ENCODE data around the gene MALRD1. TPM values are rescaled to one million over a fixed set of nuclear protein-coding genes. Genes with fewer than 3 reads are reported as not detected.
A peak's percentile ranks its signal among the peaks of the same experiment; 100 is the strongest.
"Not testable (repeated sequence)": the region's sequence is repeated elsewhere in the genome, so short reads cannot be mapped to it uniquely, and the experiment has no call there.

MALRD1 gene
- total RNA-seq, 1 experiment from 2014 or later: not detected

DNA sequence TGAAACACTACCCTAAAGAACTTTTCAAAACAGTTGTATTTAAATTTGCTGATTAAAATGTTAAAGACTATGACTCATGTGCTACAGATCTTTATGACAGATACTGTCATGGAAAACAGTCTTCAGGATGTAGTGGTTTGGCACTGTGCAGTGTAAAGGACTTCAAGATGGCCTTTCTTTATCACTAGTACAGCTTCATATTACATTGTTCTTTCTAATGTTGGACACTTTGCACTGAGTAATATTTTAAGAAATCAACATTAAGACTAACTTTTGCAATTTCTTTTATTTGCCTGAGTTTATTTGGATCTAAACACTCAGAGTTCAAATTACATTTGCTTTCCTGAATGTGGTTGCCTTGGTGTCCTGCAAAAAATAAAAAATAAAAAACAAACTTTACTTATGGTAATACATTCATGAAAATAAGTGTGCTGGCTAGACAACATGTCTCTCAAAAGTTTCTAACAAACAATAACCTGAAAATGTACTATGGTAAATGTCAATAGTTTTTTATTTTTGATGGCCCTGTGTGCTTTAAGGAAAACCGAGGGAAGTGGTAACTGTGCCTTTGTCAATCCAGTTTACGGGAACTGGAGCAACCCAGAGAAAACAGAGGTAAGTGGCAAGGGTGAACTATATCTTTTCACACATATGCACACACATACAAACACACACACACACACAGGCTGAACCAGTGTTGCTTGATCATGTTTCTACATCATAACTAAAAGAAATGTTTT is 681.7 kb downstream of the MALRD1 start:
- intact Hi-C loops (cut with micrococcal nuclease): no loop called here
- Mint-ChIP-seq H3K27ac (ENCODE audit: low read depth, unreplicated experiment) (no peak overlapping the region), H3K9me3 (ENCODE audit: unreplicated experiment) (no peaks in the 10 kb centered on the region), H3K27me3 (ENCODE audit: insufficient read depth, unreplicated experiment) (no peaks in the 10 kb centered on the region), H3K4me3 (ENCODE audit: unreplicated experiment) (no peak overlapping the region), H3K36me3 (ENCODE audit: insufficient read depth, unreplicated experiment) (no peaks in the 10 kb centered on the region), H3K4me1 (ENCODE audit: insufficient read depth, unreplicated experiment) (no peaks in the 10 kb centered on the region)
- TF ChIP-seq, protein P1, sequence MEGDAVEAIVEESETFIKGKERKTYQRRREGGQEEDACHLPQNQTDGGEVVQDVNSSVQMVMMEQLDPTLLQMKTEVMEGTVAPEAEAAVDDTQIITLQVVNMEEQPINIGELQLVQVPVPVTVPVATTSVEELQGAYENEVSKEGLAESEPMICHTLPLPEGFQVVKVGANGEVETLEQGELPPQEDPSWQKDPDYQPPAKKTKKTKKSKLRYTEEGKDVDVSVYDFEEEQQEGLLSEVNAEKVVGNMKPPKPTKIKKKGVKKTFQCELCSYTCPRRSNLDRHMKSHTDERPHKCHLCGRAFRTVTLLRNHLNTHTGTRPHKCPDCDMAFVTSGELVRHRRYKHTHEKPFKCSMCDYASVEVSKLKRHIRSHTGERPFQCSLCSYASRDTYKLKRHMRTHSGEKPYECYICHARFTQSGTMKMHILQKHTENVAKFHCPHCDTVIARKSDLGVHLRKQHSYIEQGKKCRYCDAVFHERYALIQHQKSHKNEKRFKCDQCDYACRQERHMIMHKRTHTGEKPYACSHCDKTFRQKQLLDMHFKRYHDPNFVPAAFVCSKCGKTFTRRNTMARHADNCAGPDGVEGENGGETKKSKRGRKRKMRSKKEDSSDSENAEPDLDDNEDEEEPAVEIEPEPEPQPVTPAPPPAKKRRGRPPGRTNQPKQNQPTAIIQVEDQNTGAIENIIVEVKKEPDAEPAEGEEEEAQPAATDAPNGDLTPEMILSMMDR (IDR thresholded peaks at IDR 0.05; ENCODE audit: unreplicated experiment): no peak
- DNase-seq (ENCODE audit: unreplicated experiment): peak; percentile 29
- CTCF ChIA-PET: no interaction called here
- POLR2A ChIA-PET: interaction anchor here (0.7 kb wide), 1 partner anchor 73 kb away, joined by 3 read pairs; no protein-coding TSS in a partner anchor
- BruUV-seq (replicated peaks): no TSS peak

DNA sequence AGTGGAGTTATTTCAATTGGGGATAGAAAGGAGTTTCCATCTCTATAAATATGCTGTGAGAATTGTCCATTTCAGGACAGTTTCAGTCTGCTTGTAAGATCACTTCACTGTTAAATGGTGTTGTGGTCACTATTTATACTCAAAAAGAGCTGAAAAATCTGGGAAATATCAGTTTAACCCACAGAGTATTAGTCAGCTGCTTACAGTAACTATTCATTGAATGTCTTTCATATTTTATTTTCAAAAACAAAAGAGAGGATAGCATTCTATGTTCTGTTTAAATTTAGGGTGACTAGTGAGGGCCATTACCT is 682.3 kb downstream of the MALRD1 start:
- no peaks in the 10 kb centered on the region for H3K36me3 Mint-ChIP-seq (ENCODE audit: insufficient read depth, unreplicated experiment)
- no peaks in the 10 kb centered on the region for H3K9me3 Mint-ChIP-seq (ENCODE audit: unreplicated experiment)
- TF ChIP-seq, protein P1 (IDR thresholded peaks at IDR 0.05; ENCODE audit: unreplicated experiment): no peak
- no peak for DNase-seq (ENCODE audit: unreplicated experiment)
- intact Hi-C loops (cut with micrococcal nuclease): no loop called here
- H3K4me1 Mint-ChIP-seq (ENCODE audit: insufficient read depth, unreplicated experiment): no peaks in the 10 kb centered on the region
- H3K4me3 Mint-ChIP-seq (ENCODE audit: unreplicated experiment): no peak overlapping the region
- ChIA-PET POLR2A (interaction anchor here (0.7 kb wide), 1 partner anchor 73 kb away, joined by 3 read pairs; no protein-coding TSS in a partner anchor), CTCF (no interaction called here)
- BruUV-seq (replicated peaks): no TSS peak
- H3K27ac Mint-ChIP-seq (ENCODE audit: low read depth, unreplicated experiment): no peak overlapping the region
- no peaks in the 10 kb centered on the region for H3K27me3 Mint-ChIP-seq (ENCODE audit: insufficient read depth, unreplicated experiment)

DNA sequence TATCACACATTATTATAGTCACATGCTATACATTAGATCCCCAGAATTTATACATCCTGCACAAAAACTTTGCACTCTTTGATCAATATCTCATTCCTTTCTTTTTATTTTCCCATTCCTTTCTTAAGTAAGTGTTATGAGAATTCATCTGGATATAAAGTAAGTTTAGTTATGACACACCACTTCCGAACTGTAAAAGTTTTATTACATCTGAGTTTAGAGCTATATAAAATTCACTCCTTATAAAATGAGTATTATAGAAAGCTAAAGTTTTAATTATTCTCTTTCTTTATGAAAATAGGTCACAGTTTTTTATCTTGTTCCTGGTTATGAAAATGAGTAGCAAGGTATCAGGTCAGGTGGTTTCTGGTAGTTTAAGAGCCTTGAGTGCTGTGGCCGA is 683.0 kb downstream of the MALRD1 start:
- BruUV-seq (replicated peaks): no TSS peak
- H3K27ac Mint-ChIP-seq (ENCODE audit: low read depth, unreplicated experiment): no peak overlapping the region
- no peak overlapping the region for H3K4me3 Mint-ChIP-seq (ENCODE audit: unreplicated experiment)
- H3K4me1 Mint-ChIP-seq (ENCODE audit: insufficient read depth, unreplicated experiment): no peaks in the 10 kb centered on the region
- no peak for DNase-seq (ENCODE audit: unreplicated experiment)
- H3K9me3 Mint-ChIP-seq (ENCODE audit: unreplicated experiment): no peaks in the 10 kb centered on the region
- intact Hi-C loops (cut with micrococcal nuclease): no loop called here
- ChIA-PET POLR2A (no interaction called here), CTCF (interaction anchor here (0.6 kb wide), 1 partner anchor 62 kb away, joined by 3 read pairs; no protein-coding TSS in a partner anchor)
- no peaks in the 10 kb centered on the region for H3K27me3 Mint-ChIP-seq (ENCODE audit: insufficient read depth, unreplicated experiment)
- TF ChIP-seq, protein P1 (IDR thresholded peaks at IDR 0.05; ENCODE audit: unreplicated experiment): no peak
- H3K36me3 Mint-ChIP-seq (ENCODE audit: insufficient read depth, unreplicated experiment): no peaks in the 10 kb centered on the region

DNA sequence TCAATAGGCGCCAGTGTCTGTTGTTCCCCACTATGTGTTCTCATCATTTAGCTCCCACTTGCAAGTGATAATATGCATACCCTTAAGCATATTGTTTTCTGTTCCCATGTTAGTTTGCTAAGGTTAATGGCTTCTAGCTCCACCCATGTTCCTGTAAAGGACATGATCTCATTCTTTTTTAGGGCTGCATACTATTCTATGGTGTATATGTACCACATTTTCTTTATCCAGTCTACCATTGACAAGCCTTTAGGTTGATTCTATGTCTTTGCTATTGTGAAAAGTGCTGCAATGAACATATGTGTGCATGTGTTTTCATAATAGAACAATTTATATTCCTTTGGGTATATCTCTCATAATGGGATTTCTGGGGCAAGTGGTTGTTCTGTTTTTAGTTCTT is 689.8 kb downstream of the MALRD1 start:
- H3K4me3 Mint-ChIP-seq (ENCODE audit: unreplicated experiment): no peak overlapping the region
- H3K27ac Mint-ChIP-seq (ENCODE audit: low read depth, unreplicated experiment): no peak overlapping the region
- H3K9me3 Mint-ChIP-seq (ENCODE audit: unreplicated experiment): no peaks in the 10 kb centered on the region
- H3K36me3 Mint-ChIP-seq (ENCODE audit: insufficient read depth, unreplicated experiment): no peaks in the 10 kb centered on the region
- DNase-seq (ENCODE audit: unreplicated experiment): no peak
- H3K27me3 Mint-ChIP-seq (ENCODE audit: insufficient read depth, unreplicated experiment): no peaks in the 10 kb centered on the region
- TF ChIP-seq, protein P1 (IDR thresholded peaks at IDR 0.05; ENCODE audit: unreplicated experiment): no peak
- intact Hi-C loops (cut with micrococcal nuclease): no loop called here
- BruUV-seq (replicated peaks): no TSS peak
- CTCF ChIA-PET: no interaction called here
- POLR2A ChIA-PET: no interaction called here
- H3K4me1 Mint-ChIP-seq (ENCODE audit: insufficient read depth, unreplicated experiment): no peaks in the 10 kb centered on the region

DNA sequence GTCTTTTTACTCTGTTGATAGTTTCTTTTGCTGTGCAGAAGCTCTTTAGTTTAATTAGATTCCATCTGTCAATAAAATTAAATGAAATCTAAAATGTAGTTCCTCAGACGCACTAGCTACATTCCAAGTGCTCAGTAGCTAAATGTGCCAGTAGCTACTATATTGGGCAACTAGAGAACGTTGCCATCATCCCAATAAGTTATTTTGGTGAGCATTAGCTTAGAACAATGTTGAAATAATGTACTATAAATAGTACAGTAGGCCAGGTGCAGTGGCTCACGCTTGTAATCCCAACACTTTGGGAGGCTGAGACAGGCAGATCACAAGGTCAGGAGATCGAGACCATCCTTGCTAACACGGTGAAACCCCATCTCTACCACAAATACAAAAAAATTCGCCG is 690.6 kb downstream of the MALRD1 start:
- H3K4me3 Mint-ChIP-seq (ENCODE audit: unreplicated experiment); H3K9me3 Mint-ChIP-seq (ENCODE audit: unreplicated experiment); BruUV-seq (replicated peaks); DNase-seq (ENCODE audit: unreplicated experiment); H3K27me3 Mint-ChIP-seq (ENCODE audit: insufficient read depth, unreplicated experiment); intact Hi-C loops (cut with micrococcal nuclease); H3K4me1 Mint-ChIP-seq (ENCODE audit: insufficient read depth, unreplicated experiment); H3K27ac Mint-ChIP-seq (ENCODE audit: low read depth, unreplicated experiment); H3K36me3 Mint-ChIP-seq (ENCODE audit: insufficient read depth, unreplicated experiment); POLR2A ChIA-PET: not testable (repeated sequence)
- CTCF ChIA-PET: interaction anchor here (0.8 to 1.2 kb wide), 2 partner anchors 29 to 49 kb away, joined by 3 to 4 read pairs; no protein-coding TSS in a partner anchor

DNA sequence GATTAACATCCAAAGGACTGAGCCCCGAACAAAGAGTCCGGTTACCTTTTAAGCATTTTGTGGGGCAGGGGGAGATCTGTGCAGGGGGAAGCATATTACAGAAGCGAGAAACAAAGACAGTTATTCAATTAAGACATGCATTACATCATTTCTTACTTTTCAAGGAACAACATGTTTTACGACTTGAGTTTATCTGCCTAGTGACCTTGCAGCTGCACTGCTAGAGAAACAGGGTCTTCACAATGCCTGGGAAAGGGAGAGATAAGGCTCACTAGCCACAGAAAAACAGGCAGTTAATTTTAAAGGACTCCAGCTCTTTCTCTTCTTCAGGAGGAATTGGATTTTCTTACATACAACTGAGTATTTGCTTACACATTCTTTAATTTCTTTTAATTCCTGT is 693.5 kb downstream of the MALRD1 start:
- BruUV-seq (replicated peaks); intact Hi-C loops (cut with micrococcal nuclease); H3K4me1 Mint-ChIP-seq (ENCODE audit: insufficient read depth, unreplicated experiment); DNase-seq (ENCODE audit: unreplicated experiment); H3K27me3 Mint-ChIP-seq (ENCODE audit: insufficient read depth, unreplicated experiment); H3K4me3 Mint-ChIP-seq (ENCODE audit: unreplicated experiment); H3K9me3 Mint-ChIP-seq (ENCODE audit: unreplicated experiment); CTCF ChIA-PET; H3K36me3 Mint-ChIP-seq (ENCODE audit: insufficient read depth, unreplicated experiment); H3K27ac Mint-ChIP-seq (ENCODE audit: low read depth, unreplicated experiment): not testable (repeated sequence)
- POLR2A ChIA-PET: interaction anchor here (0.7 kb wide), 1 partner anchor 823 kb away, joined by 3 read pairs; no protein-coding TSS in a partner anchor

All from MCF 10A (cell line).